ENCODE results near the gene SDK1.
"Not testable (repeated sequence)": the region's sequence is repeated elsewhere in the genome, so short reads cannot be mapped to it uniquely, and the experiment has no call there.

The SDK1 gene

DNA sequence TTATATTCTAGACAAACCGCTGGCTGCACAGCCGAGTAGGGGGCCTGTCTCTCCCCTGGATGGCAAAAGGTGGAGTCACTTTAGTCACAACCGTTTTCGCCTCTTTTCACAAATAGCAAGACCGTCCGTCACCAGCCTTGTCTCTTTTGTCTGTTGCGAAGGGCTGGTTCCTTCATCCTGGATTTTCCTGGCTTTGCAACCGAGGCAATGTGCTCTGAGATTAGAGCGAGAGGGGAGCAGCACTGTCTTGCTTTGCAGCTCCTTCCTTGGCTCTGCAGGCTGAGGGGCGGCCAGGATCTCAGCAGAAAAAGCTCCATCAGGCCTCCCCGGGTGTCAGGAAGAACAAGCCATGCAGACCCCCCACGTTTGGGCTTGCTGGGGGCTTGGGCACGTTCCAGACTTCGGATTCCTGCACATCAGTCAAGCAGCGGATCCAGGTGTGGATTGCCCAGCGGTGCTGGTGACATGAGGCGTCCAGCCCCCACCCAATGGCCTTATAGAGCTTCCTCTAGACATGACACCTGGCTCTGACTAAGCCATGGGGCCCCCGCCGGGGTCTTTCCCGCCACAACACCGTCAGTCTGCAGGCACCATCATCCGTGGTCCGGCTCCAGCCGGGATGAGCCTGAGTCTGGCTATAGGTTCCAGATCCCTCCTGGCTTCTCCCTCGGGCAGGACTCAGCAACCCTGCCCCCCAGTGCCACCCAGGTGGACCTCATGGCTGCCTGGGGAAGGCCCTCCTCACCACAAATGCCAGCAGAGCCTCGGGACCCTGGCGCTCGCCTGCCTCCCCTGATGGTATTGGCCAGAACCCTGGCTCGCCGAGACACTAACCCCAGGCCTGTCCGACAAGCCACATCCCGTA is 913.5 kb downstream of the SDK1 start:
- Histone ChIP-seq H3K27me3 (ENCODE audit: control insufficient read depth in 1 of 2, insufficient read depth in 2 of 2, low read length in 2 of 2) (no peaks in the 10 kb centered on the region), H3K9ac (ENCODE audit: low read length) (no peak overlapping the region), H3K36me3 (ENCODE audit: insufficient read depth, low read length) (no peaks in the 10 kb centered on the region), H3K4me1 (ENCODE audit: insufficient read depth, low read length) (no peaks in the 10 kb centered on the region), H3K4me3 (ENCODE audit: low read depth in 1 of 2, low read length in 2 of 2) (no peak overlapping the region), H3K9me3 (ENCODE audit: low read length) (no peaks in the 10 kb centered on the region), H3K27ac (ENCODE audit: low read depth, low read length) (no peak overlapping the region)

DNA sequence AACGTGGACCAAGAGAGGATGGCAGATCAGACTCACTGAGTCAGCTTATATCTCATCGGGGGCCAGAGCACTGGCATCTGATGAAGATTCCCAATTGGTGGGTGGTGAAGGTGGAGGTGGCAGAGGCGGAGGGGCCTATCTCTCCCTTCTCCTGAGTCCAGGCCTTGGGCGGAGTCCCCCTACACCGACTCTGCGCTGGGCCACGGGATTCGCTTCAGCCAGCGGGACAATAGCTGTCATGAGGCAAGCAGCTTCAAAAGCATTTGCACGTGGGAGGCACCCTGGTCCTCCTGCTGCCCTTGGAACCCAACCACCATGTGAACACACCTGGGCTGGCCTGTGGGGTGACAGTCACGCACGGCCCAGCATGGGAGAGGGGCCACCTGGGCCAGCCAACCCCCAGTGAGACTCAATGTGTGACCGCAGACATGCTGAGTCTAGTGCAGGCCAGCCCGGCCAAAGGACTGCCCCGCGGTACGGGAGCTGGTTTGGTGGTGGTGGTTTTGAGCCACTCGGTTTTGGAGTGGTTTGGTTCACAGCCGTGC is 914.2 kb downstream of the SDK1 start:
- Histone ChIP-seq H3K36me3 (ENCODE audit: insufficient read depth, low read length) (no peaks in the 10 kb centered on the region), H3K4me3 (ENCODE audit: low read depth in 1 of 2, low read length in 2 of 2) (no peak overlapping the region), H3K9me3 (ENCODE audit: low read length) (no peaks in the 10 kb centered on the region), H3K4me1 (ENCODE audit: insufficient read depth, low read length) (no peaks in the 10 kb centered on the region), H3K27me3 (ENCODE audit: control insufficient read depth in 1 of 2, insufficient read depth in 2 of 2, low read length in 2 of 2) (no peaks in the 10 kb centered on the region), H3K27ac (ENCODE audit: low read depth, low read length) (no peak overlapping the region), H3K9ac (ENCODE audit: low read length) (no peak overlapping the region)

DNA sequence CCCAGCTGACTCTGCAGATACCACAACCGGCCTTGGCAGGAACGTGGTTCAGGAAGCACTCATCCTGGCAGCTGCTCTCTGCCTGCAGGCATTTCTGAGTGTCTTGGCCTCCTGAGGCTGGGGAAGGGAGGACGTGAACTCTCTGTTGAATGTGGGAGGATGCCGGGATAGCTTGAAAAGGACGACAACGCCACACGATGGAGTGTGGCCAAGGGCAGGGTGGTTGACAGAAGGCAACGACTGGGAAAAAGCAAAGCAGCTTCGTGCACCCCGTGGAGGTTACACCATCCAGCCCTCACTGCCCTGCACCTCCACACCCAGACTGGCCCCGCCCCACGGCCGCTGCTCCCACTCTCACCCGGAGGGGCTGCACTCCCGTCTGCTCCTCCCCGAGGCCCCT is 915.0 kb downstream of the SDK1 start:
- Histone ChIP-seq H3K9ac (ENCODE audit: low read length) (no peak overlapping the region), H3K27me3 (ENCODE audit: control insufficient read depth in 1 of 2, insufficient read depth in 2 of 2, low read length in 2 of 2) (no peaks in the 10 kb centered on the region), H3K9me3 (ENCODE audit: low read length) (no peaks in the 10 kb centered on the region), H3K4me1 (ENCODE audit: insufficient read depth, low read length) (no peaks in the 10 kb centered on the region), H3K27ac (ENCODE audit: low read depth, low read length) (no peak overlapping the region), H3K36me3 (ENCODE audit: insufficient read depth, low read length) (no peaks in the 10 kb centered on the region), H3K4me3 (ENCODE audit: low read depth in 1 of 2, low read length in 2 of 2) (no peak overlapping the region)

DNA sequence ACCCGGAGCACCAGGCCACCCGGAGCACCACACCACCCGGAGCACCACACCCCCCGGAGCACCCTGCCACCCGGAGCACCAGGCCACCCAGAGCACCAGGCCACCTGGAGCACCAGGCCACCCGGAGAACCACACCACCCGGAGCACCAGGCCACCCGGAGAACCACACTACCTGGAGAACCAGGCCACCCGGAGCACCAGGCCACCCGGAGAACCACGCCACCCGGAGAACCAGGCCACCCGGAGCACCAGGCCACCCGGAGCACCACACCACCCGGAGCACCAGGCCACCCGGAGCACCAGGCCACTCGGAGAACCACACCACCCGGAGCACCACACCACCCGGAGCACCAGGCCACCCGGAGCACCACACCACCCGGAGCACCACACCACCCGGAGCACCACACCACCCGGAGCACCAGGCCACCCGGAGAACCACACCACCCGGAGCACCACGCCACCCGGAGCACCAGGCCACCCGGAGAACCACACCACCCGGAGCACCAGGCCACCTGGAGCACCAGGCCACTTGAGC is 916.1 kb downstream of the SDK1 start:
- H3K4me1 ChIP-seq (ENCODE audit: insufficient read depth, low read length); H3K4me3 ChIP-seq (ENCODE audit: low read depth in 1 of 2, low read length in 2 of 2); H3K9ac ChIP-seq (ENCODE audit: low read length); H3K27me3 ChIP-seq (ENCODE audit: control insufficient read depth in 1 of 2, insufficient read depth in 2 of 2, low read length in 2 of 2); H3K27ac ChIP-seq (ENCODE audit: low read depth, low read length); H3K9me3 ChIP-seq (ENCODE audit: low read length); H3K36me3 ChIP-seq (ENCODE audit: insufficient read depth, low read length): not testable (repeated sequence)

DNA sequence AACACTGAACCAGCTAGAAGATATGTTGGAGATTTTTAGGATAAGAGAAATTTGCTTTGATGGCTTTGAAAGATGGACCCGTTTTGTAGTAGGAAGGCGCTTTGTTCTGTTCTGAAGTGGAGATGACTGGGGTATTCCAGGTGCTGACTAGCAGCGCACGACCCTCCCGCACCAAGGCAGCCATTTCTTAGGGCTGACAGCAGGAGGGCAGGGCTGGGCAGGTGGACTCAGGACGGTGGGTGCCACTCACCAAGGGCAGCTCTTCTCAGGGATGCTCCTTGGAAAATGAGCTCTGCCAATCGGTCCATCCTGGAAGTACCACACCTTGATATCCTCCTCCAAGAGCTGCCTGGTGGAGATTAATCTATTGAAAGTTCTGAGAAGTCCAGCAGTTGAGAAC is 917.4 kb downstream of the SDK1 start:
- H3K4me3 ChIP-seq (ENCODE audit: low read depth in 1 of 2, low read length in 2 of 2) = no peak overlapping the region
- H3K27ac ChIP-seq (ENCODE audit: low read depth, low read length) = no peak overlapping the region
- no peaks in the 10 kb centered on the region for H3K27me3 ChIP-seq (ENCODE audit: control insufficient read depth in 1 of 2, insufficient read depth in 2 of 2, low read length in 2 of 2)

DNA sequence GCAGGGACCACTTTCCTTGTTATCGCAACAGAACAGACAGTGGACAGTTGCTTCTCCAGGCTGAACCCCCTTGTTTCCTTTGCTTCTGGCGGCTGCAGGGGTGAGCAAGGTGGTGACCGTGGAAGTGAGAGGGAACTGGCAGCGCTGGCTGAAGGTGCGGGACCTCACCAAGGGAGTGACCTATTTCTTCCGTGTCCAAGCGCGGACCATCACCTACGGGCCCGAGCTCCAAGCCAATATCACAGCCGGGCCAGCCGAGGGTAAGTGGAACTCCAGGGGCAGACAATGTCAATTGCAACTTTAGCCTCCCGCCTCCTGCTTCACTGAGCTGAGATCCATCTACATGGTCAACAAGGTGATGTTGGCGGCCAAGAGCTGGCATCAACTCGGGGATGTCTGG is 919.0 kb downstream of the SDK1 start:
- no peak overlapping the region for H3K27ac ChIP-seq (ENCODE audit: low read depth, low read length)
- H3K4me1 ChIP-seq (ENCODE audit: insufficient read depth, low read length) = no peaks in the 10 kb centered on the region
- H3K27me3 ChIP-seq (ENCODE audit: control insufficient read depth in 1 of 2, insufficient read depth in 2 of 2, low read length in 2 of 2) = no peaks in the 10 kb centered on the region
- no peak overlapping the region for H3K9ac ChIP-seq (ENCODE audit: low read length)
- H3K9me3 ChIP-seq (ENCODE audit: low read length) = no peaks in the 10 kb centered on the region
- no peak overlapping the region for H3K4me3 ChIP-seq (ENCODE audit: low read depth in 1 of 2, low read length in 2 of 2)
- peaks cover 13% of the 10 kb centered on the region for H3K36me3 ChIP-seq (ENCODE audit: insufficient read depth, low read length)

More for the DNA sequence above, 917.4 kb downstream of the SDK1 start:
- no peak overlapping the region for H3K9ac ChIP-seq (ENCODE audit: low read length)
- H3K36me3 ChIP-seq (ENCODE audit: insufficient read depth, low read length) = peaks cover 8% of the 10 kb centered on the region
- no peaks in the 10 kb centered on the region for H3K9me3 ChIP-seq (ENCODE audit: low read length)
- no peaks in the 10 kb centered on the region for H3K4me1 ChIP-seq (ENCODE audit: insufficient read depth, low read length)

DNA sequence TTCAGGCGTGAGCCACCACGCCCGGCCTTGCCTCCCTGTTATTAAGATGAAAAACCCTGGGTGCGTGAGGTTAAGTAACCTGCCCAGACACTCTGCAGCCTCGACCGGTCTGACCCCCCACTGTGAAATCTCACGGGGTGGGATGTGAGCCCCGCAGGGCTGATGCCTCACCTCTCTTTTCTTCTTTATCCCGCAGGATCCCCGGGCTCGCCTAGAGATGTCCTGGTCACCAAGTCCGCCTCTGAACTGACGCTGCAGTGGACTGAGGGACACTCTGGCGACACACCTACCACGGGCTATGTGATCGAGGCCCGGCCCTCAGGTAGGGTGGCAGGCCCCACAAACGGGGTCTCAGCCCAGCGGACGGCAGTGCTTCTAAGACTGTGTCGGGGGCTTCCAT is 920.0 kb downstream of the SDK1 start:
- H3K9me3 ChIP-seq (ENCODE audit: low read length) = no peaks in the 10 kb centered on the region
- no peaks in the 10 kb centered on the region for H3K27me3 ChIP-seq (ENCODE audit: control insufficient read depth in 1 of 2, insufficient read depth in 2 of 2, low read length in 2 of 2)
- H3K27ac ChIP-seq (ENCODE audit: low read depth, low read length) = no peak overlapping the region
- H3K4me1 ChIP-seq (ENCODE audit: insufficient read depth, low read length) = no peaks in the 10 kb centered on the region
- H3K36me3 ChIP-seq (ENCODE audit: insufficient read depth, low read length) = peaks cover 13% of the 10 kb centered on the region
- no peak overlapping the region for H3K4me3 ChIP-seq (ENCODE audit: low read depth in 1 of 2, low read length in 2 of 2)
- no peak overlapping the region for H3K9ac ChIP-seq (ENCODE audit: low read length)

DNA sequence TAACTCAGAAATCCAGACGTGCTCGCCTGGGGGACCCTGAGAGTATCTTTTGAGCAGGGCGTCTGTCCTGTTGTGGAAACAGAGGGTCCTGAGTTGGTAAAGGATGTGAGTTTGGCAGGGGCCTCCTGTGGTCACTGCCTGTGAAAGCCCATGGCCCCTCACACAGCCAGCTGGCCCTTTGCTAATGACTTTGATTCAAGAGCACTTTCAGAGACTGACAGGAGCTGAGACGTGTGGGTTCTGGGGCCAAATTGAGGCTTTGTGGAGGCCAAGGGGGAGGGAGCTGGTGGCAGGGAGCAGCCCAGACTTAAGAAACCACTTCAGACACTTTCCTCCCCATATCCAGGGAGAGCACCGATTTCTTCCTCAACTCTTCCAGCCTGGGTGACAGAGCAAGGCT is 921.6 kb downstream of the SDK1 start:
- H3K9ac ChIP-seq (ENCODE audit: low read length) = no peak overlapping the region
- peaks cover 13% of the 10 kb centered on the region for H3K36me3 ChIP-seq (ENCODE audit: insufficient read depth, low read length)
- no peak overlapping the region for H3K4me3 ChIP-seq (ENCODE audit: low read depth in 1 of 2, low read length in 2 of 2)
- no peaks in the 10 kb centered on the region for H3K4me1 ChIP-seq (ENCODE audit: insufficient read depth, low read length)
- no peaks in the 10 kb centered on the region for H3K9me3 ChIP-seq (ENCODE audit: low read length)
- no peak overlapping the region for H3K27ac ChIP-seq (ENCODE audit: low read depth, low read length)
- H3K27me3 ChIP-seq (ENCODE audit: control insufficient read depth in 1 of 2, insufficient read depth in 2 of 2, low read length in 2 of 2) = no peaks in the 10 kb centered on the region

DNA sequence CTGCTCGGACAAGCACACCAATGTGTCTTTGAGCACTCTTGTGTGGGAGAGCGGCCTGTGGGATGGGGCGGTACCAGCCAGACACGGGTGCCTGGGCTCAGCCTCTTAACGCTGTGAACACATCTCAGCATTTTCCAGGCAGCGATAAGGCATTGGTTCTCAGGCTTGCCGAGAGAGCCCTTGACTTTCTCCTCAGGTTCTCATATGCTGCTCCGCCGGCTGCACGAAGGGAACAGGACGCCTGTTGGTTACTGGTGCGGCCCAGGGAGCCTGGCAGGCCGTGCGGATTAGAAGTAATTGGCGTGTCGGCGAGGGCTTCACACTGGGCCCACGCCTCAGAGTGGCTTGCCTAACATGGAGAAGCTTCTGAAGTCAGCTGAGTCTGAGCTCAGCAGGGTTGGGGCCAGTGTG is 924.3 kb downstream of the SDK1 start:
- Histone ChIP-seq H3K27me3 (ENCODE audit: control insufficient read depth in 1 of 2, insufficient read depth in 2 of 2, low read length in 2 of 2) (no peaks in the 10 kb centered on the region), H3K9me3 (ENCODE audit: low read length) (no peaks in the 10 kb centered on the region), H3K36me3 (ENCODE audit: insufficient read depth, low read length) (peaks cover 13% of the 10 kb centered on the region), H3K27ac (ENCODE audit: low read depth, low read length) (no peak overlapping the region), H3K4me1 (ENCODE audit: insufficient read depth, low read length) (no peaks in the 10 kb centered on the region), H3K4me3 (ENCODE audit: low read depth in 1 of 2, low read length in 2 of 2) (no peak overlapping the region), H3K9ac (ENCODE audit: low read length) (no peak overlapping the region)

DNA sequence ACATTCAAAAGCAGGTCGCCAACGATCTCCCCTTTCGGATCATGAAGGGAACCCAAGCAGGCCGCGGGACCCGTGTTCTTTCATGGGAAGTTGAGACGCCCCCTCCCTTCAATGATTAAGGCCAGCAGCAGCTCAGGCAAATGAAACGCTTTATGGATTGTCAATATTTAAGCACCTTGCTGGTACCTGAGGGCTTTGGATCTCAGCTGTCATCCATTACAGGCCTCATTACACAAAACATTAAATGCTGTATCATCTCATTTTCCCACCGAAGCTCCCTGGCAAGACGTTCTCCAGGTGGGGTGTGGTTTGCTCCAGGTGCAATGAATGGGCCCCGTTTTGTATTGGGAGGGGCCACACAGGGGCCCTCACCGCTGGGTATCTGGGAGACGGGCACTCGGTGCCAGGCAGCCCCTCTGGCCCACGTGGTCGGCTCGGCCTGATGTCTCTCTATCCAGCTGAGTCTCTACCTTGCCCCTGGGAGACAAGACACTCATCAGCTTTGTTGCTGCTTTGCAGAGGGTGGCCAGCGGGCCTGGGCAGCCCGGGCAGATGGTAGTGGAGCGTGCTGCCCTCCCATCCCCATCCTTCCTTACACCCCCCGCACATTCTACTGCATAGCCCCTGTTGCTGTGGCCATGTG is 925.0 kb downstream of the SDK1 start:
- H3K4me1 ChIP-seq (ENCODE audit: insufficient read depth, low read length) = no peaks in the 10 kb centered on the region
- H3K9me3 ChIP-seq (ENCODE audit: low read length) = no peaks in the 10 kb centered on the region
- H3K4me3 ChIP-seq (ENCODE audit: low read depth in 1 of 2, low read length in 2 of 2) = no peak overlapping the region
- H3K36me3 ChIP-seq (ENCODE audit: insufficient read depth, low read length) = peaks cover 13% of the 10 kb centered on the region
- no peak overlapping the region for H3K27ac ChIP-seq (ENCODE audit: low read depth, low read length)
- H3K27me3 ChIP-seq (ENCODE audit: control insufficient read depth in 1 of 2, insufficient read depth in 2 of 2, low read length in 2 of 2) = no peaks in the 10 kb centered on the region
- no peak overlapping the region for H3K9ac ChIP-seq (ENCODE audit: low read length)

DNA sequence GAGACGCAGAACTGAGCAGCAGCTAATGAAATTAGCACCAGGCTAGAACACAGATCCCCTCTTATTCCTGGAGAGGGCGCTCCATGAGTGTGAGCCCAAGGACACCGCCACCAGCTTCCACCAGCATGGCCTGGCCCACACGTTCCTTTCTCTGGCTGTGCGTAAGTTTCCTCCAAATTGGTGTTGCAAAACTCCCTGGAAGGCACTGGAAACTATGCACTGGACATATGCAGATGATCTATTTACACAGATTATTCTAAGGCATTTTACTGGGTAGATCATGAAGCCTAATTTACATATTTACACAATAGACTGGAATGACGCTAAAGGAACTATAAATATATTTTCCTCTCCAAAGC is 925.5 kb downstream of the SDK1 start:
- Histone ChIP-seq H3K4me1 (ENCODE audit: insufficient read depth, low read length) (no peaks in the 10 kb centered on the region), H3K9me3 (ENCODE audit: low read length) (no peaks in the 10 kb centered on the region), H3K4me3 (ENCODE audit: low read depth in 1 of 2, low read length in 2 of 2) (no peak overlapping the region), H3K9ac (ENCODE audit: low read length) (no peak overlapping the region), H3K36me3 (ENCODE audit: insufficient read depth, low read length) (peaks cover 13% of the 10 kb centered on the region), H3K27ac (ENCODE audit: low read depth, low read length) (no peak overlapping the region), H3K27me3 (ENCODE audit: control insufficient read depth in 1 of 2, insufficient read depth in 2 of 2, low read length in 2 of 2) (no peaks in the 10 kb centered on the region)

Data from muscle layer of colon (tissue), 2 donors.